Adrenal gland (tissue), 12 donors: ENCODE data around the gene CCL2. TPM values are rescaled to one million over a fixed set of nuclear protein-coding genes. Genes with fewer than 3 reads are reported as not detected.

Experiments
- DNase-seq, 7 donors: peaks; one replicate each; pipeline ENCODE4 v3.0.0-alpha.2; 2019 to 2020
- H3K27ac ChIP-seq, 5 donors: fragments of 200-600 bp; sonication (generic) in 4 of 5; 1 replicate in 3 of 5; 2 replicates in 2 of 5; pipeline versions ENCODE4 v1.5.1 to v1.8.0; 2016 to 2020; ENCODE audit warnings: mild to moderate bottlenecking in 1 of 5
- H3K27me3 ChIP-seq: fragments of 200-600 bp; 2 replicates; pipeline ENCODE4 v1.8.0; 2021
- H3K36me3 ChIP-seq, 2 donors: fragments of 200-600 bp; replicated peaks in 1 of 2; 1 replicate in 1 of 2; 2 replicates in 1 of 2; pipeline versions ENCODE4 v1.5.1 to v1.8.0; 2018 to 2022
- H3K4me1 ChIP-seq, 2 donors: fragments of 200-600 bp; replicated peaks in 1 of 2; 1 replicate in 1 of 2; 2 replicates in 1 of 2; pipeline versions ENCODE4 v1.5.1 to v1.8.0; 2018 to 2021
- H3K4me3 ChIP-seq, 4 donors: fragments of 200-600 bp; sonication (generic) in 3 of 4; one replicate each; pipeline ENCODE4 v1.5.1; 2016 to 2018
- H3K9me3 ChIP-seq, 3 donors: fragments of 200-600 bp; sonication (generic) in 1 of 3; replicated peaks in 1 of 3; 1 replicate in 2 of 3; 2 replicates in 1 of 3; pipeline versions ENCODE4 v1.5.1 to v1.8.0; 2016 to 2021
- POLR2A ChIP-seq, 2 donors: fragments of 450-650 bp; IDR thresholded peaks; one replicate each; pipeline ENCODE4 v1.6.1; 2017; ENCODE audit warnings: antibody characterized with exemption in 2 of 2, mild to moderate bottlenecking in 2 of 2, moderate library complexity in 1 of 2
- WGBS, 4 donors: extraction: QIAGEN DNeasy Blood & Tissue Kit in 2 of 4; methylation state at CpG; one replicate each; pipeline versions ENCODE4 v1.1.5 to v1.1.7; 2013 to 2017; 5-methylcytosine and 5-hydroxymethylcytosine counted together
- intact Hi-C, 2 donors: fragments of 100-400 bp; cut with DNase I; formaldehyde crosslinking; loops; one replicate each; pipeline versions ENCODE4 v1.14.1 to v1.15.0; 2022 to 2023
- polyA plus RNA-seq, 3 donors: library from polyadenylated mRNA; stranded (reverse); fragments of 200-250 nt in 2 of 3; fragments of 350-450 nt in 1 of 3; fragmentation: Illumina TruSeq in 1 of 3; extraction: RNeasy Lipid Tissue Mini Kit (QIAGEN cat#74804) in 1 of 3; gene quantifications; one replicate each; pipeline ENCODE4 v1.2.3, GENCODE V29; 2013 to 2014
- total RNA-seq, 9 donors: library from RNA; depleted of rRNA in 4 of 9; stranded (reverse); fragments of >200 nt in 4 of 9; fragments of 120-200 nt in 1 of 9; fragmentation: NEBNext Ultra II Directional in 1 of 9; extraction: Animal tissue kit (Norgen Biotek cat#: 25700) in 1 of 9; gene quantifications; one replicate each; pipeline versions ENCODE4 v1.1.0 to v1.2.4, GENCODE V29; 2013 to 2023
- TF ChIP-seq, protein P1 (sequence below), 6 experiments: fragments of 450-650 bp in 4 of 6; fragments of 200-600 bp in 2 of 6; sonication (generic) in 1 of 6; IDR thresholded peaks; 1 replicate in 5 of 6; 2 replicates in 1 of 6; pipeline versions ENCODE4 v1.5.1 to v1.8.0; 2016 to 2021; ENCODE audit warnings: antibody characterized with exemption in 6 of 6, mild to moderate bottlenecking in 2 of 6, moderate library complexity in 1 of 6
- donor health status: healthy with polysubstance abuse.
- donor health status: Bipolar disorder and iron deficiency.
- donor health status: DM: yes; HTN: yes; CAD: no.
- donor health status: DM: no; HTN: no; CAD: no.
- donor health status: DM: no; HTN: no; CAD: no.
- donor health status: DM: yes; HTN: yes; CAD: no.

CCL2 gene
- total and polyA plus RNA-seq, 12 donors, result 7.7 to 330 (median 76.0) TPM

DNA sequence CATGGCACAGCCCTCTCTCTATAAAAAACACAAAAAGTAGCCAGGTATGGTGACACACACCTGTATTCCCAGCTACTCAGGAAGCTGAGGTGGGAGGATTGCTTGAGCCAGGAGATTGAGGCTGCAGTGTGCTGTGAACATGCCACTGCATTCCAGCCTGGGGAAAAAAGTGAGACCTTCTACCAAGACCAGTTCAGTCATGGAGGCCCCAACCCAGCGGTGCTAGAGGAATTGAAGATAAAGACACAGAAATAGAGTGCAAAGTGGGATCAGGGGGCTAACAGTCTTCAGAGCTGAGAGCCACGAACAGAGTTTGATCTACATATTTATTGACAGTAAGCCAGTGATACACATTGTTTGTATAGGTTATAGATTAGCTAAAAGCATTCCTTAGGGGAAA lies 48.5 kb downstream of the CCL2 start:
- WGBS, 4 donors, result 91 to 100% (median 92%) methylated on average over 2 of the region's 2 CpGs
- no peaks in the 10 kb centered on the region for H3K36me3 ChIP-seq
- no peak overlapping the region for H3K27ac ChIP-seq
- intact Hi-C loops, result loop anchor here in 1 of 2 donors (2.0 kb wide), 1 partner anchor 103 kb away; no protein-coding TSS in a partner anchor
- no peak for TF ChIP-seq POLR2A (IDR thresholded peaks at IDR 0.05)
- TF ChIP-seq, protein P1, sequence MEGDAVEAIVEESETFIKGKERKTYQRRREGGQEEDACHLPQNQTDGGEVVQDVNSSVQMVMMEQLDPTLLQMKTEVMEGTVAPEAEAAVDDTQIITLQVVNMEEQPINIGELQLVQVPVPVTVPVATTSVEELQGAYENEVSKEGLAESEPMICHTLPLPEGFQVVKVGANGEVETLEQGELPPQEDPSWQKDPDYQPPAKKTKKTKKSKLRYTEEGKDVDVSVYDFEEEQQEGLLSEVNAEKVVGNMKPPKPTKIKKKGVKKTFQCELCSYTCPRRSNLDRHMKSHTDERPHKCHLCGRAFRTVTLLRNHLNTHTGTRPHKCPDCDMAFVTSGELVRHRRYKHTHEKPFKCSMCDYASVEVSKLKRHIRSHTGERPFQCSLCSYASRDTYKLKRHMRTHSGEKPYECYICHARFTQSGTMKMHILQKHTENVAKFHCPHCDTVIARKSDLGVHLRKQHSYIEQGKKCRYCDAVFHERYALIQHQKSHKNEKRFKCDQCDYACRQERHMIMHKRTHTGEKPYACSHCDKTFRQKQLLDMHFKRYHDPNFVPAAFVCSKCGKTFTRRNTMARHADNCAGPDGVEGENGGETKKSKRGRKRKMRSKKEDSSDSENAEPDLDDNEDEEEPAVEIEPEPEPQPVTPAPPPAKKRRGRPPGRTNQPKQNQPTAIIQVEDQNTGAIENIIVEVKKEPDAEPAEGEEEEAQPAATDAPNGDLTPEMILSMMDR (IDR thresholded peaks at IDR 0.05), result no peak
- H3K27me3 ChIP-seq, result peaks cover 2% of the 10 kb centered on the region
- H3K4me3 ChIP-seq, result no peak overlapping the region
- peaks cover 0 to 12% of the 10 kb centered on the region in 2 donors for H3K4me1 ChIP-seq
- no peak for DNase-seq
- no peaks in the 10 kb centered on the region for H3K9me3 ChIP-seq

DNA sequence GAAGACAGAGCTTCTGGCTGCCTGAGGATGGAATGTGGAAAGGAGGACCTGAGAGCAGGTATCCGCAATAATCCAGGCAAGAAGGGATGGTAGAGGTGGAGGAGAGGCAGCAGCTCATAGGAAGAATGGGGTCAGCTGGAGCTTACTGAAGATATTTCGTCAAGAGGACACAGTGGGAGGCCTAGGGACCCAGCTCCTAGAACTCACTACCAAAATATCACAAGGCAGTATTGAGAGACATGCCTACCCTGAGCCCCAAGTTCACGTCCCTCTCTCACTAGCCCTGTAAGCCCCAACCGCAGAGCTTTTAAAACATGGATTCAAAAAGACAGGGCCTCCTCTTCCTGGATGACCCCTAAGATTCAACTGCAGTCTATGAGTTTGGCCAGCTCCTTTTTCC lies 50.0 kb downstream of the CCL2 start:
- DNase-seq, result no peak
- WGBS, 4 donors, result 84 to 91% (median 89%) methylated on average over 4 of the region's 4 CpGs

DNA sequence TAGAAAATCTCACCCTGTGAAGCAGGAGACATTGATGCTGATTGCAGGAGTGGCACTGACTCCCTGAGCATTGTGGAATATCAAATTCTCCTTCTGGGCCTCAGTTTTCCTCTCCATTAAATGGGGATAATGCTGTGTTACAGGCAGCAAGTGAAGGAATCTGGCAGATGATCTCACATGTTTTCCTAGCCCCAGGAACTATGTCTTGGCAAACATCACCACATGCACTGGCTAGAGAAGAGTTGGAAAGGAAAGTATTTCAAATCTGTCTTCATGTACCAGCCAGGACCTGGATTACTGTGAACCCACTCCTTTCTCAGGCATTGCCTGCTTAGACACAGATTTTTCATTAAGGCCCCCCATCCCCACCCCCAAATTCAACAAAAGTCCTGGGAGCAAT lies 50.5 kb downstream of the CCL2 start:
- H3K4me3 ChIP-seq, result no peak overlapping the region
- peaks cover 0 to 12% of the 10 kb centered on the region in 2 donors for H3K4me1 ChIP-seq
- intact Hi-C loops, result loop anchor here in 1 of 2 donors (2.0 to 5.0 kb wide), 2 partner anchors 57 to 105 kb away; partner anchors contain the start of gene CCL1
- no peak for DNase-seq
- H3K27me3 ChIP-seq, result no peaks in the 10 kb centered on the region
- no peaks in the 10 kb centered on the region for H3K36me3 ChIP-seq
- H3K9me3 ChIP-seq, result no peaks in the 10 kb centered on the region
- no peak for TF ChIP-seq POLR2A (IDR thresholded peaks at IDR 0.05)
- TF ChIP-seq, protein P1 (IDR thresholded peaks at IDR 0.05), result no peak
- H3K27ac ChIP-seq, result no peak overlapping the region

More for the DNA sequence above, 50.0 kb downstream of the CCL2 start:
- peaks cover 0 to 12% of the 10 kb centered on the region in 2 donors for H3K4me1 ChIP-seq
- H3K27ac ChIP-seq, result no peak overlapping the region
- H3K4me3 ChIP-seq, result no peak overlapping the region
- no peaks in the 10 kb centered on the region for H3K36me3 ChIP-seq
- no peak for TF ChIP-seq POLR2A (IDR thresholded peaks at IDR 0.05)
- TF ChIP-seq, protein P1 (IDR thresholded peaks at IDR 0.05), result no peak
- intact Hi-C loops, result loop anchor here in 1 of 2 donors (2.0 to 5.0 kb wide), 2 partner anchors 57 to 104 kb away; partner anchors contain the start of gene CCL1
- H3K9me3 ChIP-seq, result no peaks in the 10 kb centered on the region
- H3K27me3 ChIP-seq, result no peaks in the 10 kb centered on the region

DNA sequence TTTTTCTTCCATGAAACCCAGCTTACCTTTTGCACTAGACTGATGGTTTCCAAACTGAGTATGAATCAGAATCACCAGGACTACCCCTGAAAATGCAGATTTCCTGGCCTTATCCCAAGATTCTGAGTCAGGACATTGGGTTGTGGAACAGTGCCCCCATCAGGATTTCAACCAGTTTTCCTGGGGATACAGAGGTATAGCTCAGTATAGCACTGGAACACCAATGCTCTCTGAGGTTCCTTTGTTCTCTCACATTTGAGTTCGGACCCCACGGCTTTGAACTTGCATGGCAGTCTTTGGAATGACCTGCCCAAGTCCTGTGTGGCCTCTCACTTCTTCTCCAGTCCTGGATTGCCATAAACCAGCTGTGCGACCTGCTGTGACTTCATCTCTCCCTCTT lies 51.4 kb downstream of the CCL2 start:
- intact Hi-C loops, result loop anchor here in 1 of 2 donors (5.0 kb wide), 1 partner anchor 56 kb away; the partner anchor contains the start of gene CCL1
- no peaks in the 10 kb centered on the region for H3K27me3 ChIP-seq
- no peaks in the 10 kb centered on the region for H3K9me3 ChIP-seq
- peak; percentile 34 to 70 (median 58) for DNase-seq
- H3K36me3 ChIP-seq, result no peaks in the 10 kb centered on the region
- peaks cover 0 to 4% of the 10 kb centered on the region in 2 donors for H3K4me1 ChIP-seq
- TF ChIP-seq POLR2A (IDR thresholded peaks at IDR 0.05), result no peak
- TF ChIP-seq, protein P1 (IDR thresholded peaks at IDR 0.05), result peak; percentile 25 to 89 (median 72)
- H3K27ac ChIP-seq, result no peak overlapping the region
- WGBS, 4 donors, result 47 to 61% (median 54%) methylated on average over 3 of the region's 3 CpGs
- H3K4me3 ChIP-seq, result no peak overlapping the region

Other genes starting within 250 kb of the CCL2 start
- gene CCL7, start 14.9 kb downstream of the CCL2 start, total RNA-seq, result 1 to 10 TPM in 1 of 9 donors, not detected in 8; 2.2 TPM
- gene CCL7, start 14.9 kb downstream of the CCL2 start, polyA plus RNA-seq, result under 1 TPM in 2 of 3 donors, not detected in 1; 0.64 to 0.74 TPM
- under 1 TPM in 2 of 9 donors, not detected in 7; 0.36 to 0.53 TPM for gene CCL11, start 30.5 kb downstream of the CCL2 start, total RNA-seq
- gene CCL11, start 30.5 kb downstream of the CCL2 start, polyA plus RNA-seq, result under 1 TPM; 0.24 to 0.88 (median 0.56) TPM
- 1 to 10 TPM in 3 of 9 donors, under 1 TPM in 4, not detected in 2; 0.17 to 5.4 (median 0.97) TPM for gene CCL8, start 64.2 kb downstream of the CCL2 start, total RNA-seq
- 1 to 10 TPM in 2 of 3 donors, under 1 TPM in 1; 0.79 to 1.3 (median 1.2) TPM for gene CCL8, start 64.2 kb downstream of the CCL2 start, polyA plus RNA-seq
- gene CCL13, start 101.2 kb downstream of the CCL2 start, total RNA-seq, result 10 to 100 TPM in 1 of 9 donors, 1 to 10 TPM in 6, under 1 TPM in 2; 0.17 to 17.6 (median 2.7) TPM
- 1 to 10 TPM; 1.7 to 2.2 (median 1.7) TPM for gene CCL13, start 101.2 kb downstream of the CCL2 start, polyA plus RNA-seq
- gene CCL1, start 107.9 kb downstream of the CCL2 start, total RNA-seq, result not detected
- gene CCL1, start 107.9 kb downstream of the CCL2 start, polyA plus RNA-seq, result not detected